ENCODE measurements around the gene EYS. TPM values are rescaled to one million over a fixed set of nuclear protein-coding genes. Genes with fewer than 3 reads are reported as not detected.

EYS gene
- total RNA-seq, 1 donor from 2014 or later: 0.06 TPM

DNA sequence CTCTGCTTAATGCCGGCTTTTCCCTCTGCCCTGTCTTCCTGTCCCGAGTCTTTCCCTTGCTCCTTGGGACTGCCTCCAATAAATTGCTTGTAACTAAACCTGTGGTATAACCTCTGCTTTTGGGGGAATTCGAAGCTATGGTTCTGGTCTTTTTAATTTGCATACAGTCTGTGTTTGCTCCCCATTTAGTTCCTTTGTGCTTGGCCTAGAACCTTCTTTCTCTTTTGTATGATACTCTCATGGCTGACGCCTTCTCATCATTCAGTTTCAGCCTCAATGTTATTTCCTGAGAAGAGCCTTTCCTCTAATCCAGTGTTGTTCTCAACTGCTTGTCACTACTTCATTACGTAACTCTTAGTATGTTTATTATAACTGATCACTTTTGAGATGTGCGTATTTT lies 1823.4 kb downstream of the EYS start:
- TF ChIP-seq, protein P1, sequence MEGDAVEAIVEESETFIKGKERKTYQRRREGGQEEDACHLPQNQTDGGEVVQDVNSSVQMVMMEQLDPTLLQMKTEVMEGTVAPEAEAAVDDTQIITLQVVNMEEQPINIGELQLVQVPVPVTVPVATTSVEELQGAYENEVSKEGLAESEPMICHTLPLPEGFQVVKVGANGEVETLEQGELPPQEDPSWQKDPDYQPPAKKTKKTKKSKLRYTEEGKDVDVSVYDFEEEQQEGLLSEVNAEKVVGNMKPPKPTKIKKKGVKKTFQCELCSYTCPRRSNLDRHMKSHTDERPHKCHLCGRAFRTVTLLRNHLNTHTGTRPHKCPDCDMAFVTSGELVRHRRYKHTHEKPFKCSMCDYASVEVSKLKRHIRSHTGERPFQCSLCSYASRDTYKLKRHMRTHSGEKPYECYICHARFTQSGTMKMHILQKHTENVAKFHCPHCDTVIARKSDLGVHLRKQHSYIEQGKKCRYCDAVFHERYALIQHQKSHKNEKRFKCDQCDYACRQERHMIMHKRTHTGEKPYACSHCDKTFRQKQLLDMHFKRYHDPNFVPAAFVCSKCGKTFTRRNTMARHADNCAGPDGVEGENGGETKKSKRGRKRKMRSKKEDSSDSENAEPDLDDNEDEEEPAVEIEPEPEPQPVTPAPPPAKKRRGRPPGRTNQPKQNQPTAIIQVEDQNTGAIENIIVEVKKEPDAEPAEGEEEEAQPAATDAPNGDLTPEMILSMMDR (conservative IDR thresholded peaks at IDR 0.05; ENCODE audit: low read depth, low read length): no peak
- DNase-seq (ENCODE audit: low read depth): no peak
- no peak overlapping the region for H3K4me3 ChIP-seq (ENCODE audit: low read depth, low read length)

DNA sequence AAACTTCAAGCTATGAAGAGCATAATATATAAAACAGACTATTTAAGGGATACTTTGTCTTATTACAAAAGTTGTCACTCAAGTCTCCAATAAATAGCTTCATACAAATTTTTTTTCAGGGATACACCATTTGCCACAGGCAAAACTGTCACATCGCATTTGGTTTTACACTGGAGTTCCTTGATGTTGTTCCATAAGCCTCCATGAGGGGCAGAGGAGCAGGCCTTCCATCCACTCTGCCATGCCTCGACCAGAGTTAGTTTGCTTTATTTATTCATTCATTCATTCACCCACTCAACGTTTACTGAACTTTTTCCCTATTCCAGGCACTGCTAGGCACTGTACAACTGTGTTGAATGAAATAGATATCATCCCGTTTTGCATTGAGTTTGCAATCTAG lies 1824.8 kb downstream of the EYS start:
- H3K4me3 ChIP-seq (ENCODE audit: low read depth, low read length): no peak overlapping the region
- TF ChIP-seq, protein P1 (conservative IDR thresholded peaks at IDR 0.05; ENCODE audit: low read depth, low read length): peak; percentile 42
- DNase-seq (ENCODE audit: low read depth): no peak

- TF ChIP-seq, protein P1 (conservative IDR thresholded peaks at IDR 0.05; ENCODE audit: low read depth, low read length): no peak
- no peak overlapping the region for H3K4me3 ChIP-seq (ENCODE audit: low read depth, low read length)
These were observed 1825.2 kb downstream of the EYS start for GRCh38 chr6:63881791-63882190.

DNA sequence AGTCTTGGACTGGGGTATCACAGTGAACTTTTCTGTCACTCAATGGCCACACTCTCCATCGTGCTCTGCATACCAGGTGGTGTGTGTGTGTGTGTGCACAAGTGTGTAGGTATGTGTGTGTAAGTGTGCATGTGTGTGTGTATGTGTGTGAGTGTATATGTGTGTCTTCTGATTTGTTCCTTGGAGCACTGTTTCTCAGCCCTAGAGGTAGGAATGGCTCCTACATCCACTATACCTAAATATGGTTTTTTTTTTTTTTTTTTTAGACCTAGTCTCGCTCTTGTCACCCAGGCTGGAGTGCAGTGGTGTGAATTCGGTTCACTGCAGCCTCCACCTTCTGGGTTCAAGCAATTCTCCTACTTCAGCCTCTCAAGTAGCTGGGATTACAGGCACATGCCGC lies 1834.8 kb downstream of the EYS start:
- H3K4me3 ChIP-seq (ENCODE audit: low read depth, low read length): no peak overlapping the region
- no peak for DNase-seq (ENCODE audit: low read depth)
- TF ChIP-seq, protein P1 (conservative IDR thresholded peaks at IDR 0.05; ENCODE audit: low read depth, low read length): no peak

More at GRCh38 chr6:63881791-63882190, 1825.2 kb downstream of the EYS start:
- DNase-seq (ENCODE audit: low read depth): no peak

DNA sequence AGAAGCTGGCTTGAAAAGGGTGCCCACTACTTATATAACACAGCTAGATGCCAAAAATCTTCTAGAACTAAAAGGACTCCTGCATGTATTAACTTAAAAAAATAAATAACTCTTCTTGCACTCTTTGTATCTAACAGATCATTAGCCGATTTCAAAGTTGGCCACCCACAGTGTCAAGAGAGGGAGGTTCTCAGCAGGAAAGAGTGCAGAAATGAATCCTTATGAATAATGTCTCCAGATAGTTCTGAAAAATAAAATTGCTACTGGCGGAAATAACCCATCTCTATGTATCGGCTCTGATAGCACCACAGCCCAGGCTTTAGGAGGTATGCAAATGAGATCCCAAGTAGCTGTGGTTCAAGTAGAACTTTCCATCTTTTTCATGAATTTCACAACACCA lies 1838.7 kb downstream of the EYS start:
- DNase-seq (ENCODE audit: low read depth): no peak
- no peak overlapping the region for H3K4me3 ChIP-seq (ENCODE audit: low read depth, low read length)
- TF ChIP-seq, protein P1 (conservative IDR thresholded peaks at IDR 0.05; ENCODE audit: low read depth, low read length): no peak

DNA sequence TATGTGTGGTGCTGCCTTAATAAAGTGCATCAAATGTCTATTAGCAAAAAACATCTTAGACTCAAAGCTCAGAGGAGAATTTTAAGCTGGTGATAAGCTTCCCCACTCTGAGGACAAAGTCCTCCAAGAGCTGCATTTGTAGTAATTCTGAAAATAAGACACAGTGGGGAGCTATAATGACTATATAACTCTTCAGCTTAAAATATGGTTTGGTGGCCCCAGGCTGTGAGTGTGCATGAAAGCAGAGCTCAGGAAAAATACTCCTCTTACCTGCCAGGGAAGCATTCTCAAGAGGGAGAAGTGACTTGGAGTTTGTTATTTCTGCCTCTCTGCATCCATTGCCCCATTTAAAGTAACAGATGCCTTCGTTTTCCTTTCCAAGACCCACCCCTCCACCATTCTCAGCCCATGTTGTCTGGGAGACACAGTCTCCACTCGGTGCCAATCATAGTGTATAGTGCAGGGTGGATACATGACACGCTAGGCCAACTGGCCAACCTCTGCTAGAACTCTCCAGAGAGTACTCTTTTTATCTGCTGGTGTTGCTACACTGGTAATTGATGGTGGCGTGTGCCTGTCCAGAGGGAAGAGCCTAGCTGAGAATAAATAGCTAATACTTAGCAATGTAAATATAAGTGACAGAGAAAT lies 1842.2 kb downstream of the EYS start:
- no peak overlapping the region for H3K4me3 ChIP-seq (ENCODE audit: low read depth, low read length)
- no peak for DNase-seq (ENCODE audit: low read depth)
- TF ChIP-seq, protein P1 (conservative IDR thresholded peaks at IDR 0.05; ENCODE audit: low read depth, low read length): no peak

DNA sequence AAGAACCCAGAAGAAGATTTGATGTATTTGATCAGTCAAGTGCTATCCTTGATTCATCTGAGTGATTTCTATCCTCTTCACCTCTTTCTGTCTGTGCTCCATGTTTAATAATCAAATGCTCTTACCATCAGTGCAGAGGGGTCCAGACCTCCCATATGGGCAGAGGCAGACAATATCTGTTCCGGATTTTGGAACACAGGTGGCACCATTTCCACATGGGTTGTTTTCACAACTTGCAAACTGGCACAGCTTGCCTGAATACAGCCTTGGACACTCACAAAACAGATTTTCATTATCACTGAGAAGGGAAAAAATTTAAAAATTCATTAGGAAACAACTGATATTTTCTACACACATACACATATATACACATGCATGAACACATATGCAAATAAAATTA lies 1843.0 kb downstream of the EYS start:
- no peak overlapping the region for H3K4me3 ChIP-seq (ENCODE audit: low read depth, low read length)
- no peak for DNase-seq (ENCODE audit: low read depth)
- TF ChIP-seq, protein P1 (conservative IDR thresholded peaks at IDR 0.05; ENCODE audit: low read depth, low read length): no peak

Measured in epithelial cell of proximal tubule (primary cell).